Astrocyte (in vitro differentiated cells and primary cell): ENCODE measurements around the gene TEX29.

Experiments
- CTCF ChIP-seq: IDR thresholded peaks from 2 replicates; pipeline ENCODE4 v1.5.1; 2011; ENCODE audit warnings: low read depth, mild to moderate bottlenecking, inconsistent platforms, low read length, moderate library complexity; ENCODE audit not compliant: insufficient read depth
- EZH2 ChIP-seq: IDR thresholded peaks from 2 replicates; pipeline ENCODE4 v1.6.1; 2012; ENCODE audit warnings: mild to moderate bottlenecking, low read length, inconsistent platforms; ENCODE audit not compliant: insufficient read depth

- TF ChIP-seq CTCF (no peak), EZH2 (no peak)
Observed at GRCh38 chr13:111336666-111337065, 16.2 kb downstream of the TEX29 start.
